Neutrophil (primary cell): ENCODE measurements around the gene MAPK8IP3.
"Not testable (repeated sequence)": the region's sequence is repeated elsewhere in the genome, so short reads cannot be mapped to it uniquely, and the experiment has no call there.

Experiments used
- H3K27ac ChIP-seq: fragments of 200-600 bp; sonication (generic); 2 replicates; pipeline ENCODE4 v1.5.1; 2016; ENCODE audit warnings: mild to moderate bottlenecking, moderate library complexity
- H3K27me3 ChIP-seq: fragments of 200-600 bp; sonication (generic); 2 replicates; pipeline ENCODE4 v1.6.0; 2016; ENCODE audit warnings: mild to moderate bottlenecking
- H3K36me3 ChIP-seq: fragments of 200-600 bp; sonication (generic); 2 replicates; pipeline ENCODE4 v1.5.1; 2017
- H3K4me1 ChIP-seq, 2 experiments: fragments of 200-600 bp in 1 of 2; sonication (generic) in 1 of 2; 1 replicate in 1 of 2; 2 replicates in 1 of 2; pipeline versions ENCODE4 v1.5.1 to v1.6.1; 2013 to 2016; ENCODE audit warnings: low read depth in 1 of 2, low read length in 1 of 2, mild to moderate bottlenecking in 1 of 2, moderate library complexity in 1 of 2; ENCODE audit not compliant: control insufficient read depth in 1 of 2, insufficient read depth in 1 of 2
- H3K4me3 ChIP-seq, 2 experiments: fragments of 200-600 bp in 1 of 2; sonication (generic) in 1 of 2; 1 replicate in 1 of 2; 2 replicates in 1 of 2; pipeline ENCODE4 v1.5.1; 2013 to 2016; ENCODE audit warnings: low read depth in 1 of 2, low read length in 1 of 2, mild to moderate bottlenecking in 1 of 2, moderate library complexity in 1 of 2
- H3K9me3 ChIP-seq: fragments of 200-600 bp; sonication (generic); 2 replicates; pipeline ENCODE4 v1.5.1; 2016
- TF ChIP-seq, protein P1 (sequence below): fragments of 200-600 bp; sonication (generic); IDR thresholded peaks from 2 replicates; pipeline ENCODE4 v1.5.1; 2016; ENCODE audit warnings: antibody characterized with exemption

The MAPK8IP3 gene

DNA sequence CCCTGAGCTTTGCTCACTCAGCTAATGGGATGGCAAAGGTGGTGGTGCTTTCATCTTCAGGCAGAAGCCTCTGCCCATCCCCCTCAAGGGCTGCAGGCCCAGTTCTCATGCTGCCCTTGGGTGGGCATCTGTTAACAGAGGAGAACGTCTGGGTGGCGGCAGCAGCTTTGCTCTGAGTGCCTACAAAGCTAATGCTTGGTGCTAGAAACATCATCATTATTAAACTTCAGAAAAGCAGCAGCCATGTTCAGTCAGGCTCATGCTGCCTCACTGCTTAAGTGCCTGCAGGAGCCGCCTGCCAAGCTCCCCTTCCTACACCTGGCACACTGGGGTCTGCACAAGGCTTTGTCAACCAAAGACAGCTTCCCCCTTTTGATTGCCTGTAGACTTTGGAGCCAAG lies 5.7 kb upstream of the MAPK8IP3 start:
- Histone ChIP-seq H3K36me3 (peaks cover 16% of the 10 kb centered on the region), H3K4me3 (no peak overlapping the region), H3K27ac (no peak overlapping the region), H3K4me1 (peaks cover 6 to 7% of the 10 kb centered on the region in 2 experiments), H3K27me3 (no peaks in the 10 kb centered on the region), H3K9me3 (no peaks in the 10 kb centered on the region)
- TF ChIP-seq, protein P1, sequence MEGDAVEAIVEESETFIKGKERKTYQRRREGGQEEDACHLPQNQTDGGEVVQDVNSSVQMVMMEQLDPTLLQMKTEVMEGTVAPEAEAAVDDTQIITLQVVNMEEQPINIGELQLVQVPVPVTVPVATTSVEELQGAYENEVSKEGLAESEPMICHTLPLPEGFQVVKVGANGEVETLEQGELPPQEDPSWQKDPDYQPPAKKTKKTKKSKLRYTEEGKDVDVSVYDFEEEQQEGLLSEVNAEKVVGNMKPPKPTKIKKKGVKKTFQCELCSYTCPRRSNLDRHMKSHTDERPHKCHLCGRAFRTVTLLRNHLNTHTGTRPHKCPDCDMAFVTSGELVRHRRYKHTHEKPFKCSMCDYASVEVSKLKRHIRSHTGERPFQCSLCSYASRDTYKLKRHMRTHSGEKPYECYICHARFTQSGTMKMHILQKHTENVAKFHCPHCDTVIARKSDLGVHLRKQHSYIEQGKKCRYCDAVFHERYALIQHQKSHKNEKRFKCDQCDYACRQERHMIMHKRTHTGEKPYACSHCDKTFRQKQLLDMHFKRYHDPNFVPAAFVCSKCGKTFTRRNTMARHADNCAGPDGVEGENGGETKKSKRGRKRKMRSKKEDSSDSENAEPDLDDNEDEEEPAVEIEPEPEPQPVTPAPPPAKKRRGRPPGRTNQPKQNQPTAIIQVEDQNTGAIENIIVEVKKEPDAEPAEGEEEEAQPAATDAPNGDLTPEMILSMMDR: no peak

DNA sequence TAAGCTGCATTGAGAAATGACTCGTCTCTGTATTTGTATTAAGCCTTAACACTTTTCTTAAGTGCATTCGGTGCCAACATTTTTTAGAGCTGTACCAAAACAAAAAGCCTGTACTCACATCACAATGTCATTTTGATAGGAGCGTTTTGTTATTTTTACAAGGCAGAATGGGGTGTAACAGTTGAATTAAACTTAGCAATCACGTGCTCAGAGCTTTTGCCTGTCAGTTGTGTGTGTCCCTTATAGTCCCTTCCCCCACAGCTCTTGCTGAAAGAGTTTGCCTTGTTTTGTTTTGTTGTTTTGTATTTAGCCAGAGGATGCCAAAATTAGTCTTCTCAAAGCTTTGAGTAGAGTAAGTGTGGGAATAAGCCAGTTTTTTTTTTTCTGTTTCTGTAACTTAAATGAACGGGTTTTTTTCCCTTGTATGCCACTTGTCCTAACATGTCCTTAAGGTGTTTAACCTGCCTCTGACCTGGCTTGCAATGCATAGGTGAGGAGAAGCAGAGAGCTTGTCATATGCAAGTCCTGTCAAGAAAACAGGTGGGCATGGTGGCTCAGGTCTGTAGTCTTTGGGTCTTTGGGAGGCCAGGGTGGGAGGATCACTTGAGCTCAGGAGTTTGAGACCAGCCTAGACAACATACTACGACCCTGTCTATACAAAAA lies 4.6 kb upstream of the MAPK8IP3 start:
- Histone ChIP-seq H3K27ac (no peak overlapping the region), H3K27me3 (no peaks in the 10 kb centered on the region), H3K9me3 (no peaks in the 10 kb centered on the region), H3K4me3 (no peak overlapping the region), H3K36me3 (peaks cover 16% of the 10 kb centered on the region), H3K4me1 (peaks cover 9% of the 10 kb centered on the region in 2 experiments)
- TF ChIP-seq, protein P1: no peak

DNA sequence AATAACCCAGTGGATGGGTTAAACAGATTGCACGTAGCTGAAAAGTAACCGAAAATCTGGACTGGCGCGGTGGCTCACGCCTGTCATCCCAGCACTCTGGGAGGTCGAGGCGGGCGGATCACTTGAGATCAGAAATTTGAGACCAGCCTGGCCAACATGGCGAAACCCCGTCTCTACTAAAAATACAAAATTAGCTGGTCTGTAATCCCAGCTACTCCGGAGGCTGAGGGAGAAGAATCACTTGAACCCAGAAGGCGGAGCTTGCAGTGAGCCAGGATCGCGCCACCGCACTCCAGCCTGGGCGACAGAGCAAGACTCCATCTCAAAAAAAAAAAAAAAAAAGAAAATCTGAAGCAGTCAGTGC lies 689 bp upstream of the MAPK8IP3 start:
- Histone ChIP-seq H3K4me3 (peak overlapping the region; percentile 95 to 97), H3K27ac (peak overlapping the region; percentile 95), H3K4me1 (peaks cover 23 to 31% of the 10 kb centered on the region in 2 experiments)
- not testable (repeated sequence) for H3K36me3 ChIP-seq, H3K27me3 ChIP-seq, H3K9me3 ChIP-seq

DNA sequence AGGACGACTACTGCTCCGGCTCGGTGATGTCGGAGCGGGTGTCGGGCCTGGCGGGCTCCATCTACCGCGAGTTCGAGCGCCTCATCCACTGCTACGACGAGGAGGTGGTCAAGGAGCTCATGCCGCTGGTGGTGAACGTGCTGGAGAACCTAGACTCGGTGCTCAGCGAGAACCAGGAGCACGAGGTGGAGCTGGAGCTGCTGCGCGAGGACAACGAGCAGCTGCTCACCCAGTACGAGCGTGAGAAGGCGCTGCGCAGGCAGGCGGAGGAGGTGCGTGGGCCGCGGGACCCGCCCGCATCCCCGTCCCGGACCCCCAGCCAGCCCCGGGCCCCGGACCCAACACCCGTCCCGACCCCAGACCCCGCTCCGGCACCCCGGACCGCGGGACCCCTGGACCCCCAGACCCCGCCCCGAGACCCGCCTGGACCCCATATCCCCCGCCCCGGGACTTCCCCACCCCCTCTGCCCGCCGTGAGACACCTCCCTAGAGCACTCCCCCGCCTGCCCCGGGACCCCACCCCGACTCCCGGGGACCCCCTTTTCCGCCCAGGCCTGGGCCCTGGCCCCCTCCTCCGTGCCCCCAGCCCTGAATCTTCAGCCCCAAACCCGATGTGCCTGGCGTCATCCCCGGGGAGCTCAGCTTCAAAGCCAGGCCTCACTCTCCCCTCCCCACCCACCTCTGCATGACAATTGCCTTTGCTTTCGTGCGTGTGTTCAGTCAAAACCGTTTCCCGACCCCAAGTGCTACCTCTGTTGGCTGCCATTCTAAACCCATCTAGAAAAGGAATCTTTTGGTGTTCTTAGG lies 594 bp downstream of the MAPK8IP3 start:
- Histone ChIP-seq H3K27ac (peak overlapping the region; percentile 95), H3K9me3 (no peaks in the 10 kb centered on the region), H3K27me3 (no peaks in the 10 kb centered on the region), H3K4me3 (peak overlapping the region; percentile 95 to 97), H3K4me1 (peaks cover 23 to 31% of the 10 kb centered on the region in 2 experiments), H3K36me3 (no peaks in the 10 kb centered on the region)
- TF ChIP-seq, protein P1: no peak

DNA sequence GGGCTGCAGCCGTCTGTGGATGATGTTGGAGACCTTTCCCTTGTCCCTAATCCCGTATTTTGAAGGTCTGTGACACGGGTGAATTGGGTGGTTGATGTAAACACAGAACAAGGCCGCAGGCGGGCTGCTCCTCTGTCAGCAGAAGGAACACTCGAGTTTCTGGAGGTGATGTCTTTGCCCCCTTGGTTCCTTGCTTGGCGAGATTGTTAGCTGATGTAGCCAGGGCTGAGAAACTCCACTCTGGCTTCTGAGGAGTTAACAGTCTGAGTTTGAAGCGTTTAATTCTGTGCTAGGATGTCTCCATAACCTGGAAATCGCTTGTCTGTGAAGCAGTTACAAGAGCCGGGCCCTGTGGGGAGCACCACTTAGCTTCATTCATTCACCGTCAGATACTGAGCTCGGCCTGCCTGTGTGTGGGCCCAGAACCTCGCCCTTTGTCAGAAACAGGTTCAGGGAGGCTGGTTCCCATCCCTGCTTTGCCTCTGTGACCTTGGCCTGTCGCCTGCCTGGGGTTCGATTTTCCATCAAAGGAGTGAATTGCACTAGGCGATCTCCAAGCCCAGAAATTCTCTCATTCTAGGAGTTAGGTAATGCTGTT lies 1.3 kb downstream of the MAPK8IP3 start:
- Histone ChIP-seq H3K4me3 (peak overlapping the region; percentile 95 to 97), H3K27ac (peak overlapping the region; percentile 37), H3K27me3 (no peaks in the 10 kb centered on the region), H3K4me1 (peaks cover 23 to 31% of the 10 kb centered on the region in 2 experiments), H3K36me3 (no peaks in the 10 kb centered on the region), H3K9me3 (no peaks in the 10 kb centered on the region)
- TF ChIP-seq, protein P1: no peak
